ENCODE measurements around the gene EVI5. TPM values are rescaled to one million over a fixed set of nuclear protein-coding genes. Genes with fewer than 3 reads are reported as not detected.
A peak's percentile ranks its signal among the peaks of the same experiment; 100 is the strongest.

Gene EVI5
- polyA plus RNA-seq, 2 of the 4 experiments (the other 2 are of a cell fraction): 10.2 to 10.4 TPM

GRCh38 chr1:92743221-92743620 lies 41.7 kb downstream of the EVI5 start:
- ChIA-PET CTCF (no interaction called here), POLR2A (no interaction called here)
- FAIRE-seq: no peak
- Histone ChIP-seq H3K4me1 (no peaks in the 10 kb centered on the region), H3K9me3 (no peaks in the 10 kb centered on the region), H3K4me3 (no peak overlapping the region), H3K4me2 (no peak overlapping the region), H3K27ac (no peak overlapping the region)
- 96% methylated on average over 8 of the region's 8 CpGs for WGBS (ENCODE audit: missing lambda C conversion rate)
- TF ChIP-seq HEYL (CRISPR knock-in tag; IDR thresholded peaks at IDR 0.05) (no peak), HDAC2 (IDR thresholded peaks at IDR 0.05) (no peak), RARB (CRISPR knock-in tag; IDR thresholded peaks at IDR 0.05) (no peak), HMGXB4 (CRISPR knock-in tag; IDR thresholded peaks at IDR 0.05; ENCODE audit: borderline replicate concordance) (no peak), RFX5 (IDR thresholded peaks at IDR 0.05) (no peak), JUN (IDR thresholded peaks at IDR 0.05) (no peak), CHD4 (IDR thresholded peaks at IDR 0.05; ENCODE audit: borderline replicate concordance) (no peak), NR3C1 (IDR thresholded peaks at IDR 0.05) (no peak), RAD21 (conservative IDR thresholded peaks at IDR 0.05 in 1 of 2, IDR thresholded peaks at IDR 0.05 in 1 of 2) (no peak), POLR2A (IDR thresholded peaks at IDR 0.05; ENCODE audit: low read length) (no peak), ZSCAN20 (CRISPR knock-in tag; IDR thresholded peaks at IDR 0.05) (no peak), USF2 (IDR thresholded peaks at IDR 0.05) (no peak), ESRRA (IDR thresholded peaks at IDR 0.05; ENCODE audit: borderline replicate concordance, low read length) (no peak)
- no peak for ATAC-seq
- no peak for DNase-seq (ENCODE audit: low read depth in 1 of 2, low spot score in 1 of 2)

- WGBS (ENCODE audit: missing lambda C conversion rate): 86% methylated on average over 4 of the region's 4 CpGs
- CTCF ChIA-PET: interaction anchor here (0.6 kb wide), 1 partner anchor 1642 kb away, joined by 4 read pairs; no protein-coding TSS in a partner anchor
- no peak for FAIRE-seq
- Histone ChIP-seq H3K4me1 (no peaks in the 10 kb centered on the region), H3K9me3 (no peaks in the 10 kb centered on the region), H3K4me2 (no peak overlapping the region), H3K4me3 (no peak overlapping the region), H3K27ac (no peak overlapping the region)
- POLR2A ChIA-PET: no interaction called here
- ATAC-seq: no peak
- DNase-seq (ENCODE audit: low read depth in 1 of 2, low spot score in 1 of 2): no peak
- TF ChIP-seq HOXA7 (CRISPR knock-in tag; IDR thresholded peaks at IDR 0.05) (no peak), ZC3H11A (IDR thresholded peaks at IDR 0.05) (no peak), EHF (CRISPR knock-in tag; IDR thresholded peaks at IDR 0.05) (no peak), MAX (IDR thresholded peaks at IDR 0.05) (no peak), CEBPB (IDR thresholded peaks at IDR 0.05) (no peak), MAZ (IDR thresholded peaks at IDR 0.05; ENCODE audit: borderline replicate concordance, low read depth, low read length) (no peak)
These were observed 45.0 kb downstream of the EVI5 start for GRCh38 chr1:92739669-92740524.

- FAIRE-seq: no peak
- TF ChIP-seq CTCF (IDR thresholded peaks at IDR 0.05): peak; percentile 33; the same call in 2 of the 3 replicates
- no peak for TF ChIP-seq FOSL2 (IDR thresholded peaks at IDR 0.05)
- no peak for TF ChIP-seq FOSL2 (CRISPR knock-in tag; IDR thresholded peaks at IDR 0.05)
- ChIA-PET CTCF (interaction anchor here (0.6 to 2.6 kb wide), 2 partner anchors 12 to 57 kb away, joined by 3 to 10 read pairs; no protein-coding TSS in a partner anchor), POLR2A (no interaction called here)
- Histone ChIP-seq H3K27ac (no peak overlapping the region), H3K4me3 (no peak overlapping the region), H3K4me2 (no peak overlapping the region), H3K9me3 (no peaks in the 10 kb centered on the region), H3K4me1 (no peaks in the 10 kb centered on the region)
- peak; percentile 71 to 75 for ATAC-seq
- WGBS (ENCODE audit: missing lambda C conversion rate): 74% methylated on average over 4 of the region's 4 CpGs
- DNase-seq (ENCODE audit: low read depth in 1 of 2, low spot score in 1 of 2): peak in 1 of 2 experiments; percentile 41
These were observed 48.5 kb downstream of the EVI5 start for GRCh38 chr1:92736395-92736794.
